Ecto neural progenitor cell (in vitro differentiated cells): ENCODE data around the gene EIF5A2.
"Not testable (repeated sequence)": the region's sequence is repeated elsewhere in the genome, so short reads cannot be mapped to it uniquely, and the experiment has no call there.

ENCODE experiments used
- DNase-seq: peaks from one replicate; pipeline ENCODE4 v3.0.0-alpha.2; 2018; ENCODE audit warnings: low spot score

Gene EIF5A2

DNA sequence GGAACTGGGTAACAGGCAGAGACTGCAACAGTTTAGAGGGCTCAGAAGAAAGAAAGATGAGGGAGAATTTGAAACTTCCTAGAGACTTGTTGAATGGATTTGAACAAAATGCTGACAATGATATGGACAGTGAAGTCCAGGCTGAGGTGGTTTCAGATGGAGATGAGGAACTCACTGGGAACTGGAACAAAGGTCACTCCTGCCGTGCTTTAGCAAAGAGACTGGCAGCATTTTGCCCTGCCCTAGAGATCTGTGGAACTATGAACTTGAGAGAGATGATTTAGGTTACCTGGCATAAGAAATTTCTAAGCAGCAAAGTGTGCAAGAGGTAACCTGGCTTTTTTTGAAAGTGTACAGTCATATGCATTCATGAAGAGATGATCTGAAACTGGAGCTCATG is 11.7 kb downstream of the EIF5A2 start:
- DNase-seq, result no peak

DNA sequence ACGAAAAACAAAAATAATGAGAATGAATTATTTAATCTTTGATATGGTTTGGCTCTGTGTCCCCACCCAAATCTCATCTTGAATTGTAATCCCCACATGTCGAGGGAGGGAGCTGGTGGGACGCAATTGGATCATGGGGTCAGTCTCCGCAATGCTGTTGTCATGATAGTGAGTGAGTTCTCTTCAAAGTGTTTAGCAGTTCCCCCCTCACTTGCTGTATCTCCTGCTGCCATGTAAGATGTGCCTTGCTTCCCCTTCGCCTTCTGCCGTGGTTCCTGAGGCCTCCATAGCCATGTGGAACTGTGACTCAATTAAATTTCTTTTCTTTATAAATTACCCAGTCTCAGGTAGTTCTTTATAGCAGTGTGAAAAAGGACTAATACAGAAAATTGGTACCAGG is 12.1 kb downstream of the EIF5A2 start:
- not testable (repeated sequence) for DNase-seq

DNA sequence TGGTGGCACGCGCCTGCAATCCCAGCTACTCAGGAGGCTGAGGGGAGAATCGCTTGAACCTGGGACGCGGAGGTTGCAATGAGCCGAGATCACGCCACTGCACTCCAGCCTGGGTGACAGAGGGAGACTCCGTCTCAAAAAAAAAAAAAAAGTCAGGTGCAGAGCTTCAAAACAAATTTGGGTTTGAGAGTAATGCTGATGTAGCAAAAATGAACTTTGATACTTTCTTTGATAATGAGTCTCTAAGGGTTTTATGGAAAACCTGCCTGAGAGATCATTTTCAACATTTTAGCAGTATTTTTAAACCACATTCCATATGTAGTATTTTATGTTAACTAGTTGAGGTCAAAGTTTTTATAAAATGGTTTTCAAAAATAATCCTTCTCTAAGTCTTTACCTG is 14.5 kb downstream of the EIF5A2 start:
- DNase-seq, result no peak

DNA sequence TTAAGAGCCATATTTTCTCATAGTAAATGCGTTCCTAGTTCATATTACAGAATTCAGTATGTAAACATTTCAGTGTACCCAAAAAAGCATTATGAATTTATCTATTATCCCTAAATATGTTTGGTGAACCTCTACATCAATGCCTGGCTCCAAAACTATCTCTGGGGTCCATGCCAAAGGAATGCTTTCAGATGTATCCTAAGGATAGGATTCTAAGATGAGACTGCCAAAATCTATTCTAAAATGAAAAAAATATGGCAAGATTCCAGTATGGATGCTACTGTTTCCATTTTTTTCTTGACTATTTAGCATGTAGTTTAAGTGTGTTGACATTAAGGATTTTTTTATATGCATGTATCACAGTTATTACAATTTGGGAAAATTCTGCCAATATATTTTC is 18.8 kb downstream of the EIF5A2 start:
- no peak for DNase-seq

DNA sequence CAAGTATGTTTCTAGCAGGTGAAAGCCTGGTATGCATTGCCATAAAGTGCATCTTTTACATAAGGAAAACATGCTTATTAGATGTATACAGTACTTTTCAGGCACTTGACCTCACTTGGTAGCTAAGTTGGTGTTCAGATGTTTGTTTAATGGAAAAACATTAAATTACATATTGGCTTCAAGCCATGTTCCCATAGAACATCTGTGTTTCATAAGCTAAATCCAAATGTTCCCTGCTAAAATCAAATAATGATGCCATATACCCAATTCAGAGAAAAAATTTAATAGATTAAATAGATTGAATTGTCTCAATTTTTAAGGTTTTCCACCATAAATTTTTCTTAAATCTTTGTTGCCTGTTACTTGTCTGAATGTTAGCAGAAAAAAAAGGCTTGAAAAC is 19.3 kb downstream of the EIF5A2 start:
- no peak for DNase-seq

DNA sequence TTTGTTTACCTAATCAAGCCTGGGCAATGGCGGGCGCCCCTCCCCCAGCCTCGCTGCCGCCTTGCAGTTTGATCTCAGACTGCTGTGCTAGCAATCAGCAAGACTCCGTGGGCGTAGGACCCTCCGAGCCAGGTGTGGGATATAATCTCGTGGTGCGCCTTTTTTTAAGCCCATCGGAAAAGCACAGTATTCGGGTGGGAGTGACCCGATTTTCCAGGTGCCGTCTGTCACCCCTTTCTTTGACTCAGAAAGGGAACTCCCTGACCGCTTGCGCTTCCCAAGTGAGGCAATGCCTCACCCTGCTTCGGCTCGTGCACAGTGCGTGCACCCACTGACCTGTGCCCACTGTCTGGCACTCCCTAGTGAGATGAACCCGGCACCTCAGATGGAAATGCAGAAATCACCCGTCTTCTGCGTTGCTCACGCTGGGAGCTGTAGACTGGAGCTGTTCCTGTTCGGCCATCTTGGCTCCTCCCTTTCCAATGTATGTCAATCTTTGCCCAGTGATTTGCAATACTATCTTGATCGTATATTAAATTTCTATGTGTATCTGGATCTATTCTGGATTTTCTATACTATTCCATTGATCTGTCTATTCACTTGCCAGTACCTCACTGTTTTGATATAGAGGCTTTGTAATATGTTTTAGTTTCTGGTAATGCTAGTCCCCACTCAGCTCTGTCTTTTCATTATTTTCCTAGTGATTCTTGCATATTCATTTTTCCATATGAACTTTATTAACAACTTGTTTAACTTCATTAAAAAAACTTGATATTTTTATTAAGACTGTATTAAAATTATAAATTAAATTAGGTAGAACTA is 24.1 kb downstream of the EIF5A2 start:
- DNase-seq, result not testable (repeated sequence)

DNA sequence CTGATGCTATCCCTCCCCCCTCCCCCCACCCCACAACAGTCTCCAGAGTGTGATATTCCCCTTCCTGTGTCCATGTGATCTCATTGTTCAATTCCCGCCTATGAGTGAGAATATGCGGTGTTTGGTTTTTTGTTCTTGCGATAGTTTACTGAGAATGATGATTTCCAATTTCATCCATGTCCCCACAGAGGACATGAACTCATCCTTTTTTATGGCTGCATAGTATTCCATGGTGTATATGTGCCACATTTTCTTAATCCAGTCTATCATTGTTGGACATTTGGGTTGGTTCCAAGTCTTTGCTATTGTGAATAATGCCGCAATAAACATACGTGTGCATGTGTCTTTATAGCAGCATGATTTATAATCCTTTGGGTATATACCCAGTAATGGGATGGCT is 29.7 kb downstream of the EIF5A2 start:
- not testable (repeated sequence) for DNase-seq

DNA sequence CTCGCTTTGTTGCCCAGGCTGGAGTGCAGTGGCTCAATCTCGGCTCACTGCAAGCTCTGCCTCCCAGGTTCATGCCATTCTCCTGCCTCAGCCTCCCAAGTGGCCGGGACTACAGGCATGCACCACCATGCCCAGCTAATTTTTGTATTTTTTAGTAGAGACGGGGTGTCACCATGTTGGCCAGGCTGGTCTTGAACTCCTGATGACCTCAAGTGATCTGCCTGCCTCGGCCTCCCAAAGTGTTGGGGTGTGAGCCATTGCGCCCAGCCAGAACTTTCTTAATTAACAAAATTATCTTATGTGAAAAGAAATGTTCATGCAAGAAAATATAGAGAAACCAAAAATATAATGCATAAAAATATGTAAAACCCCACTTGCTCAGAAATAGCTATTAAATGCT is 31.1 kb downstream of the EIF5A2 start:
- DNase-seq, result not testable (repeated sequence)

DNA sequence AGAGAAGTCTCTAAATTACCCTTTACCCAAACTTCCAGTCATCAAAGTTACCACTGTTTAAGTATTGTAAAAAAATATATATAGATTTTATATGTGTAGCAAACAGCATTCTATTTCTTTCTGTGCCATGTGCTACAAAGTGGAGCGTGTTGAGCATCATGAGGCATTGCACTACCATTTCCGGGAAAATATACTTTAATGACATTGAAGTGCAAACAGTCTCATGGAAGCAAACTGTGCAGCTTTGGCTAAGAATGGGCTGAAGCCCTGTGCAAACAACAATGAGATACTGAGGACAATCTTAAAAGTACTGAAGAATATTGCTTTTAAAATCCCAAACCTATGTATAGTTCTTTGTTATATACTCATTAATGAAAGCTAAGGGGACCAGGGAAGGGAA is 31.9 kb downstream of the EIF5A2 start:
- no peak for DNase-seq

DNA sequence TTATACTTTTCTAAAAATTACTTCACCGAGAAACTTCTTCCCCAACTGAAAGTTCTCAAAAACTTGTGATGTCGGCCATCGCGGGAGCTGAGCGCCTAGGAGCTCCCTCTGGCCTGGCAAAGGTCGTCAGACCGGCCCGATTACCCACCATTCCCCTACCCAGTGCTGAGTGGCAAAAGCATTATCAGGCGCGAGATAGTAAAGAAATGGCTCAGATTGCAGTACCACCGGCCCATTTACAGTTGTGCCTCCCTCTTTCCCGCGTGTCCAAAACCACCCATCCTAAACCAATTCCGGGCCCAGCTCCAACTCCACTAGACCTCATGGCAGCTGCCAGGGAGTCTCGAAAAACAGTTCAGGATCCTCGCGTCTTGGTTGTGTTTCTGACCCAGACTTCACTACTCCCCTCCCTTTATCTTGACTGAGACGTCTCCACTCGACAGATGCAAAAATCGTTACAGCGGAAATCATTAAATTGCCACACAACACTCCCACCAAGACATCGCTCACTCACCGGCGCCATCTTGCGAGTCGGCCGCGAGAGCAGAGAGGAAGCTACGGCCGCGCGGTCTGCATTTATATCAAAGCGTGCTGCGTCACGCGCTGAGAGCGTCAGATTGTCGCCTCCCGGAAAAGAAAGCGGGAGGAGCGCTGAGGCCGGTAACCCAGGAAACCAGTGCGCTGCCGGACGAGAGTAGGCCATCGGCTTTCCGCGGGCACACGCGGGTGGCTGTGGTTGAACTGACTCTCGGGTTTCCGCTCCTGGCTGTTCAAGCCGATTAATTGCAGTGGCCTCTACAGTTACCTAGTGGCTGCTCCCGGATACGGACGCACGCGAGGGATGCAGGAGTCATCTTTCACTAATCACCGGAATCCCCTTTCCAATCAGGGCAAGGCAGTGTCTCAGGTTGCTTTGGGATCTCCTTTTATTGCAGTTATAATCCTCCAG is 38.5 kb downstream of the EIF5A2 start, which contains the start of gene RPL22L1:
Gene RPL22L1, minus strand, starts transcription at position 551 of the 949 bp plus-strand sequence. Its CDS starts 28 bp downstream, at position 523.
- DNase-seq, result peak; percentile 95

DNA sequence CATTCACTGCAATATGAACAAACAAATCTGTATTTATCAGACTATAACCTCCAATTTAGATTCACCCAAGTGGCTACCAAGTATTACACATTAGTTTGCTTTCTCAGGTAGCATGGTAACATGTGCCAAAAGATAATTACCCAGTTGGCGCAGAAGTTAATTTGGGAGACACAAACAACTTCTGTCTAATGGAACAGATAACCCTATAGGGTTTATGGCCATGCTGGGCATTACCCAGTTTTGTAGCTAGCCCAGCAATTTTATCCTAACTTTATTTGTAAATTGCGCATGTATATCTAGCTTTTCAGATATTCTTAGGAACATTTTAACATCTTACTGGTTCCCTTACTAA is 39.2 kb downstream of the EIF5A2 start:
- no peak for DNase-seq

DNA sequence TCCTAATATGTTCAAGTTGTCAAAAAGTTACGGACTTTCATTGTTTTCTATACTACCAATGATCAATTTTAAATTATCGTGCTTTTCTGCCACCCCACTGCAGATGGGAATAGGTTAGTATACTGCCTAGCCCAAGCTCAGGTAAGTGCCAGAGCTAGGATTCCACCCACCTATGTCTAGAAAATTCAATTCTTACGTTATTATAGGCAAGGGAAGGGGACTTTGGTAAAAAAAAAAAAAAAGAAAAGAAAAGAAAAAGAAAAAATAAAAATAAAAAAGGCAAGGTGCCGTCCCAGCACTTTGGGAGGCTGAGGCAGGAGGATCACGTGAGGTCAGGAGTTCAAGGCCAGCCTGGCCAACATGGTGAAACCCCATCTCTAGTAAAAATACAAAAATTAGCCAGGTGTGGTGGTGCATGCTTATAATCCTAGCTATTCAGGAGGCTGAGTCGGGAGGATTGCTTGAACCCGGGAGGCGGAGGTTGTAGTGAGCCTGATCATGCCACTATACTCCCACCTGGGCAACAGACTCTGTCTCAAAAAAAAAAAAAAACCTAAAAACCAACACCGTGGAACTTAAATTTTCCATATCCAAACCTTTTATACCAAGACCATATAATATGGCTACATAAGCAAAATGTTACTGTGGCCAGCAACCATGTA is 39.7 kb downstream of the EIF5A2 start:
- no peak for DNase-seq

DNA sequence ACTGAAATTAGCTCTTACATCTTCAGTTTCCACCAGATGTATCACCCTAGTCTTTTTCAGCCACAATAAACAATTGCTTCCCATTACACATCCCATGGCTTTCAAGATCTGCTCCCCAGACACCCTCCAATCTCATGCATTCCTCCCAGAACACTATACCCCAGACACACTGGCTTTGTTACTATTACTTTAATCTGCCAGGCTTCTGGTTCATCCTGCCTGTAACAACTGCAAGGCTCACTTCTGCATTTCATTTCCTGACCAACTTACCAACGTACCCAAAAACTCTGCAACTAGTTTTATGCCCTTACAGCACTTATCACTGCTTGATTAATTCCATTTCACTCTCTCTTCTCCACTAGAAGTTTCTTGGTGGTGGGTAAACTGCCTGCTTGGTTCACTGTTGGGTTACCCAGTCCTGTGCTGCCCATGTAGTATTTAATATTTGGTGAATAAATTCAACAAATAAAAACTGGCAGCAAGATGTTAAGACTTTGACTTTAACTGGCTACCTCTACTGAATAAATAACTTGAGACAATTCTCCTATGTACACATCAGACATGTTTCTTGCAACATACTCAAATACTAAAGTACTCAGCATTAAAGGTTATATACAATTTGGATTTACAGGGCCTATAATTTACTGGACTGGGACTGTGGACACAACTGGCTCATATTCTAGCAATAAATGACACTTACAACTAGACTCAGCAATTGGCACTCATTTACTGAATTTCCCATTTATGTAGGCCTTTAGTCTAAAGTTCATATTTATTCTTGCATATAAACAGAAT is 41.1 kb downstream of the EIF5A2 start:
- no peak for DNase-seq

DNA sequence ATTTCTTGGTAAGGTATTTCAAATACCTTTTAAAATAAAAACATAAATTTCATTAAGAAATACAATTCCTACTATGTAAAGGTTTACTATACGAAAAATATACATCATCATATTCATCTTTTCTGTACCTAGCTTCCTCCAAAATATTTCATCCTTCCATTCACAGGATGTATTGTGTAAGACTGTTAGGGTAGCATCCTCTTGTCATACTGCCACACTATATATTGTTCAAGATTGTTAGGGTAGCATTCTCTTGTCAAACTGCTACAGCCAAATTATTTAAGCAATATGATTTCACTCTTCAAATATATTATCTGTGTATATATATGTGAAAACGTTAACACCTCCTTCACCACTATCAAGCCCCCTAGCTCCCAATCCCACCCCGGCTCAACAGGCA is 41.9 kb downstream of the EIF5A2 start:
- no peak for DNase-seq

DNA sequence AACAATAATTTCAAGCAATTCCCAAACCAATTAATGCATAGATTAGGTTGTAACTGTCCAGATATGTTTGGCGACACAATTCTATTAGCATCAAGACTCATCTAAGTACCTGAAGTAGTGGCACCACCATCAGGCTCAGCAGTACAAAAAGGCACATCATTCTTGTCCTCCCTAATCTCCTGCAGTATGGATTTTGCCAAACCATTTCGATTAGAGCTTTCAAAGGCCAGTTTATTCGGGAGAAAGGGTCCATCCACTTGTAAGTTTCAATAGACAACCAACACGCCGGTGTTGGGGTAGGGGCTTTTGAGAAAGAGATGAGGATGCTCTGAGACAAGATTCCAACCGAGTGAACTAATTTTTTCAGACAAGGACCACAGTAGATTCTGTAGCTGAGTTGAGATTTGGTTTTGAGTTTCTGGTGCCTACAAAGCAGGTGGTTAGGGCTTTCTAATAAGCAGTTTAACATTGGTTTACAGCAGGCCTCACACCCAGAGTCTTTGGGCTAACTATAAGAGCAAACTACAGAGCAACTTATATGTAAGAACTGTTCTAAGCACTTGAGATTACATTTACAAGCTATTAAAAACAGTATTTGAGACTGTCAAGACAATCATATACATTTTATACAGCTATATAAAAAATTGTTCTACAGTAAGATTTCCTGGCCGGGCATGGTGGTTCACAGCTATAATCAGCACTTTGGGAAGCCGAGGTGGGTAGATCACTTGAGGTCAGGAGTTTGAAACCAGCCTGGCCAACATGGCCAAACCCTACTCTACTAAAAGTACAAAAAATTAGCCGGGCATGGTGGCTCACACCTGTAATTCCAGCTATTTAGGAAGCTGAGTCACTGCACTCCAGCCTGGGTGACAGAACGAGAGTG is 43.0 kb downstream of the EIF5A2 start:
- no peak for DNase-seq

DNA sequence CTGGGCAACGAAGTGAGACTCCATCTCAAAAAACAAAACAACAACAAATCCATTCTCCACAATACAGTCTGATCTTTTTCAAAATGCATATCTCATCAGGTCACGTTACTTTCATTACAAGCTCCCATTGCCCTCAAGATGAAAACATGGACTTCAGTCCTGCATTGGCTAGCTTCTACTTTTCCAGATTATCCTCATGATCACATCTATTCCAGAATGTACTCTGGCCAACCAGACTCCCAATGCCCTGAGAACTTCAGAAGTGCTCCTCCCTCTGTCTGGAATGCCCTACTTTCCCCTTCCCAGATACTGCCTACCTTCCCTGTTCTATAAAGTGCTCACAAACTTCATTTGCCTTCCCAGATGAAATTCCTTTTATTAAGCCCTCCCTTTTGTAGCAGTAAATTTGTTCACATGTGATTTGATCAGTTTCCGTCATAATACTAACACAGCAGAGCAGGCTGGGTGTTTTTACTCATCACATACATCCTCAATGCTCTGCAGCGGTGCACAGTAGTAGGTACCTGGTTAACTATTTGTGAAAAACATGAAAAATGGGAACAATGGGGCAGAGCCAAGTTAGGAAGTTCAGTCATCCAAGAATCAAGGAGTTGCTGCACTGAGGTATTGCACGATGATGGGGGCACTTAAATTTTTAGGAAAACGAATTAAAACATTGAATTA is 43.8 kb downstream of the EIF5A2 start:
- no peak for DNase-seq

DNA sequence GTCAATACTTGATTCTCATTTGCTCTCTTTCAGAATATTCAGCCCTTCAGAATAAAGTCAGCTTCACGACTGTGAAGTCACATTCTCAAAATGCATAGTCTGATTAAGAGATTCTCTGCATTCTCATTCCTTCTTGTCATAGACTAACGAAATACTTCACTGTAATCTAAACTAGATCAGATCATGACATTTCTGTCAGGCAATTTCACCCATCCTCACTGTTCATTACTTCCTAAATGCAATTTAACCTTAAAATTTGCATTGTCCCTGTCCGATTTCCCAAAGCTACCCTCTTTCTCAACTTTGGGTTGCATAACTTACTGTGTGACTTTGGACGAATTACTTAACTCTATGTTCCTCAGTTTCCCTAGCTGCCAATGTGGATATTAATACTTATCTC is 44.6 kb downstream of the EIF5A2 start:
- no peak for DNase-seq

DNA sequence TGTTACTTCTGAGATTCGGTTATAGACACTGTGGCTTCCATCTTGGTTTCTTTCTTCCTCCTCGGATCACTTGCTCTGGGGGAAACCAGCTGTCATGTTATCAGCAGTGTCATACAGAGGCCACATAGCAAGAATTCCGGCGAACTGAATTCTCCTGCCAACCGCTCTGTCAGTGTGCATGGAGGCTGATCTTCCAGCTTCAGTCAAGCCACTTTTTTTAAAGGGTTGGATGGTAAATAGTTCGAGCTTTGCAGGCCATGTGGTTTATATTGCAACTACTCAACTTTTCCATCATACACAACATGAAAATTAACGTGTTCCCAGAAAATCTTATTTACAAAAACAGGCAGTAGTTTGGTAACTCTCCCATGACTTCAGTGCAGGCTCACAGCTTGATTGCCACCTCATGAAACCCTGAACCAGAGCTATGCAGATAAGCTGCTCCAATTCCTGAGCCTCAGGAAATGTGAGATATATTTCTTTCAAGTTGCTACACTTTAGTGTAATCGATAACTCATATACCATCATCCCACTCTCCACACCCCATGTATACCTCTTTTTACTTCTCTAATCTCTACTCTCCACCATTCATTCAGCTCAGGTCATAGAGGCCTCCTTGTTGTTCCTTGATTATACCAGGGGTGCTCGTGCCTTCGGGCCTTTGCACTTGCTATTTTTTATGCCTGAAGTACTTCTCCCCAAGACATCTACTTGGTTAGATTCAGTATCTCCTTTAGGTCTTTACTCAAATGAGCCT is 45.6 kb downstream of the EIF5A2 start:
- DNase-seq, result no peak

DNA sequence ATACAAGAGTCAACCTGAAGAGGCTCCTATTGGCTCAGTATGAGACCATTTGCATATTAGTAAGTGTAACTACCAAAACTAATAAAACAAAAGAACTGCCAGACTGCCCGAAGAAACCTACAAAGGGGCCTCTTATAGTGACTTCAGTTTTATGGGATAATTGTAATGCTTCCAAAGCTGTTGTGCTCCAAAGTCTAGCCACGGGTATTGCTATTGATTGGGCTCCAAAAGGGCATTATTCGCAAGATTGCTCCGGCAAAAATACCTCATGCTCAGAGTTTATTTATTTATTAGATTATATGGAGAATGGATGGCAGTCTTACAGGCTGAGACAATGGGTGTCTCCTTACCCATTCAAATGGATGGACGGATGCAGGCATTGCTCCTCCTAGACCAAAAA is 49.8 kb downstream of the EIF5A2 start:
- no peak for DNase-seq
